ENCODE measurements around the gene MYO15A.

The MYO15A gene

GRCh38 chr17:18132711-18133110 is 24.2 kb downstream of the MYO15A start:
- no peak for DNase-seq

- no peak for DNase-seq
Observed at GRCh38 chr17:18136357-18136756, 27.8 kb downstream of the MYO15A start.

- DNase-seq: no peak
Observed at GRCh38 chr17:18138065-18138749, 29.7 kb downstream of the MYO15A start.

GRCh38 chr17:18139092-18139491 is 30.5 kb downstream of the MYO15A start:
- DNase-seq: no peak

GRCh38 chr17:18139498-18139897 is 30.9 kb downstream of the MYO15A start:
- DNase-seq: no peak

GRCh38 chr17:18139949-18140348 is 31.4 kb downstream of the MYO15A start:
- DNase-seq: no peak

- no peak for DNase-seq
Observed at GRCh38 chr17:18140648-18141047, 32.1 kb downstream of the MYO15A start.

- peak; percentile 26 for DNase-seq
Observed at GRCh38 chr17:18141210-18141803, 32.8 kb downstream of the MYO15A start.

GRCh38 chr17:18142417-18142816 is 33.9 kb downstream of the MYO15A start:
- no peak for DNase-seq

GRCh38 chr17:18143044-18143936 is 34.7 kb downstream of the MYO15A start:
- no peak for DNase-seq

GRCh38 chr17:18144261-18144660 is 35.7 kb downstream of the MYO15A start:
- DNase-seq: no peak

- DNase-seq: no peak
Observed at GRCh38 chr17:18144855-18145254, 36.3 kb downstream of the MYO15A start.

- DNase-seq: no peak
Observed at GRCh38 chr17:18145811-18146210, 37.3 kb downstream of the MYO15A start.

- DNase-seq: no peak
Observed at GRCh38 chr17:18146259-18146658, 37.7 kb downstream of the MYO15A start.

GRCh38 chr17:18146980-18147379 is 38.4 kb downstream of the MYO15A start:
- DNase-seq: no peak

GRCh38 chr17:18148586-18148985 is 40.0 kb downstream of the MYO15A start:
- no peak for DNase-seq

GRCh38 chr17:18151290-18151689 is 42.7 kb downstream of the MYO15A start:
- no peak for DNase-seq

- no peak for DNase-seq
Observed at GRCh38 chr17:18155179-18155578, 46.6 kb downstream of the MYO15A start.

GRCh38 chr17:18156171-18156975 is 47.8 kb downstream of the MYO15A start:
- no peak for DNase-seq

GRCh38 chr17:18156976-18157280 is 48.4 kb downstream of the MYO15A start:
- no peak for DNase-seq

GRCh38 chr17:18157354-18157985 is 48.9 kb downstream of the MYO15A start:
- DNase-seq: no peak

GRCh38 chr17:18158022-18158600 is 49.6 kb downstream of the MYO15A start:
- DNase-seq: no peak
